Activated B cell treated with CpG ODN at 0.5 μM for 24 hours (primary cell): ENCODE measurements around the gene MINDY4. TPM values are rescaled to one million over a fixed set of nuclear protein-coding genes. Genes with fewer than 3 reads are reported as not detected.
A peak's percentile ranks its signal among the peaks of the same experiment; 100 is the strongest.

Experiments
- ATAC-seq: fragments of 200-7000 bp; cut with Tn5 transposase; one replicate; pipeline ENCODE4 v1.10.0; 2021; ENCODE audit warnings: low read depth, mild to moderate bottlenecking, moderate library complexity
- CTCF ChIA-PET: fragments of 350-600 bp; sonication (Branson Sonifier 250); formaldehyde crosslinking; loops from one replicate; lab custom pipeline; 2021; ENCODE audit warnings: antibody characterized with exemption; lab: Charles Lee
- POLR2A ChIA-PET: fragments of 350-600 bp; sonication (Branson Sonifier 250); formaldehyde crosslinking; loops from one replicate; lab custom pipeline; 2021; ENCODE audit warnings: antibody characterized with exemption; lab: Charles Lee
- DNase-seq: peaks from one replicate; pipeline ENCODE4 v3.0.0; 2022
- H3K27ac Mint-ChIP-seq: one replicate; pipeline ENCODE4 v1.8.0; 2020; ENCODE audit warnings: mixed read lengths
- H3K27me3 Mint-ChIP-seq: one replicate; pipeline ENCODE4 v1.8.0; 2021; ENCODE audit warnings: mixed read lengths
- H3K36me3 Mint-ChIP-seq: one replicate; pipeline ENCODE4 v1.8.0; 2021; ENCODE audit warnings: low read depth, mixed read lengths
- H3K4me1 Mint-ChIP-seq: one replicate; pipeline ENCODE4 v1.8.0; 2021; ENCODE audit warnings: mixed read lengths
- H3K4me3 Mint-ChIP-seq: one replicate; pipeline ENCODE4 v1.8.0; 2020; ENCODE audit warnings: mild to moderate bottlenecking, mixed read lengths
- H3K9me3 Mint-ChIP-seq: one replicate; pipeline ENCODE4 v1.8.0; 2020; ENCODE audit warnings: mixed read lengths
- intact Hi-C: fragments of 100-400 bp; cut with micrococcal nuclease; formaldehyde crosslinking; loops from one replicate; pipeline ENCODE4 v1.15.1; 2024
- total RNA-seq: library from RNA; stranded (reverse); gene quantifications from 2 replicates; pipeline ENCODE4 v1.2.3, GENCODE V29; 2022
- TF ChIP-seq, protein P1 (sequence below): fragments of 200-600 bp; IDR thresholded peaks from one replicate; pipeline ENCODE4 v1.8.0; 2022; ENCODE audit warnings: antibody characterized with exemption, mild to moderate bottlenecking

Gene MINDY4
- total RNA-seq, 1 donor from 2014 or later = 1.2 TPM

DNA sequence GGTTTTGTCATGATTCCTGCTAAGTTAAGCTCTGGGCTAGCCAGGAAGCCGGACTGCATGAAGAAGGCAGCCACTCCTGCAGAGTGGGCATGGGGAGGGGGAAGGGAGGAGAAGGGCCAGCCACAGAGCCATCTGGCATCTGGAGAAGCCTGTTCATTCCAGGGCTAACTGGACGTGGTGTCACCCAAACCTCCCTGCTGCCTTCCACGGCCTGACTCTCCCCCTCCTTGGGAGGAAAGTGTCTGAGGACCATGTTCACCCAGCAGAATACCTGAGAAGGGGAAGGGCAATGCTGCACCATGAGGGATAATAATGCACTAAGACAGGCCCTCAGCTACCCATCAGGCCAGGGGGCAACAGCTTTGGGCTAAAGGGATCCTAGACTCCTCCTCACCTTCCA, 155.8 kb downstream of the MINDY4 start:
- ATAC-seq (no peak), DNase-seq (peak; percentile 6)
- CTCF ChIA-PET = no interaction called here
- TF ChIP-seq, protein P1, sequence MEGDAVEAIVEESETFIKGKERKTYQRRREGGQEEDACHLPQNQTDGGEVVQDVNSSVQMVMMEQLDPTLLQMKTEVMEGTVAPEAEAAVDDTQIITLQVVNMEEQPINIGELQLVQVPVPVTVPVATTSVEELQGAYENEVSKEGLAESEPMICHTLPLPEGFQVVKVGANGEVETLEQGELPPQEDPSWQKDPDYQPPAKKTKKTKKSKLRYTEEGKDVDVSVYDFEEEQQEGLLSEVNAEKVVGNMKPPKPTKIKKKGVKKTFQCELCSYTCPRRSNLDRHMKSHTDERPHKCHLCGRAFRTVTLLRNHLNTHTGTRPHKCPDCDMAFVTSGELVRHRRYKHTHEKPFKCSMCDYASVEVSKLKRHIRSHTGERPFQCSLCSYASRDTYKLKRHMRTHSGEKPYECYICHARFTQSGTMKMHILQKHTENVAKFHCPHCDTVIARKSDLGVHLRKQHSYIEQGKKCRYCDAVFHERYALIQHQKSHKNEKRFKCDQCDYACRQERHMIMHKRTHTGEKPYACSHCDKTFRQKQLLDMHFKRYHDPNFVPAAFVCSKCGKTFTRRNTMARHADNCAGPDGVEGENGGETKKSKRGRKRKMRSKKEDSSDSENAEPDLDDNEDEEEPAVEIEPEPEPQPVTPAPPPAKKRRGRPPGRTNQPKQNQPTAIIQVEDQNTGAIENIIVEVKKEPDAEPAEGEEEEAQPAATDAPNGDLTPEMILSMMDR = no peak
- Mint-ChIP-seq H3K9me3 (no peaks in the 10 kb centered on the region), H3K27ac (no peak overlapping the region), H3K36me3 (no peaks in the 10 kb centered on the region), H3K27me3 (peaks cover 2% of the 10 kb centered on the region), H3K4me1 (no peaks in the 10 kb centered on the region), H3K4me3 (no peak overlapping the region)
- intact Hi-C loops = no loop called here
- POLR2A ChIA-PET = no interaction called here

DNA sequence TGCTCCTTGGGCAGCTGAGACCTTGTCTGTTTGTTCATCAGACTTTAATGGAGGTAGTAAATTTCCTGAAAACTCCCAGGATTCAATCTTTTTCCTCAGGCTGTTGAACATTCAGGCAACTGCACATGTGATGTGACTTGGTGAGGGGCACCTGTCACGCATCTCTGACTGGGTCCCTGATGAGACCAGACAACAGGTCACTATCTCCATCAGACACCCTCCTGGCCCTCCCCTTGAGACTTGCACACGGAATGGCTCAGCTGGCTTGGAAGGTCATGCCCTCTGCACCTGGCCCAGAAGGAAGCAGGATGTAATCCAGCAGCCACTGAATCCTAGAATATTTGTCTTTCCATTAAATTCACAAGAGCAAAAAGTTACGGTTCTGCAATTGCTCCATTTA, 156.3 kb downstream of the MINDY4 start:
- POLR2A ChIA-PET = no interaction called here
- no peak overlapping the region for H3K4me3 Mint-ChIP-seq

DNA sequence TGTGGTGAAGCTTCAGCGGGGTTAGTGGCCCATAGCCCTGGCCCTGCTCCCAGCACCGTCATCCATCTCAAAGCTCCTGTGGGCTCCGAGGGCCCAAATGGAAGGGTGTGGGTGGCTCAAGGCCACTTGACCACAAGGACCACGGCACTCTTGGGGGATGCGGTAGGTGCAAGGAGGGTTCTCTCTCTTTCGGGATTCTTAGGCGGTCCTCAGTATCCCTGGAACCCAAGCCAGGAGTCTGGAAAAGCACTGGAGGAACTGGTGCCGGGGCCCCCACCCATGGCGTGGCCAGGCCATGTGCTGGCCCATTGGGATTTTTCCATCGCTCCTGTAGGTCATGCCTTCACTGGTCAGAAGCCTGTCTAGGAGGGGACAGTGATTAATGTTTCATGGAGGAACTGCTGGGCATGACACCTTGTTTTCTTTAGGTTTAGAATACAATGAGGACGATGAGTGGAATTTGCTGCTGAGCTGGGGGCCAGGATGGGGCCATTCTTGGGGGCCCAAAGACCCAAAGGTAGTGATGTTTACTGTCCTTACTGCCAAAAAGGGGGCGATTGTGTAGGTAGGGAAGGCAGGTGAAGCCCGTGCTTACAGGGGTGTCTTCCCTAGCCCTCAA, 157.1 kb downstream of the MINDY4 start:
- TF ChIP-seq, protein P1 = no peak
- ChIA-PET CTCF (interaction anchor here (0.6 to 1.3 kb wide), 2 partner anchors 10 to 54 kb away, joined by 3 to 6 read pairs; no protein-coding TSS in a partner anchor), POLR2A (no interaction called here)
- Mint-ChIP-seq H3K9me3 (no peaks in the 10 kb centered on the region), H3K4me3 (no peak overlapping the region), H3K27ac (no peak overlapping the region), H3K36me3 (no peaks in the 10 kb centered on the region), H3K27me3 (peaks cover 2% of the 10 kb centered on the region), H3K4me1 (no peaks in the 10 kb centered on the region)
- intact Hi-C loops = no loop called here
- no peak for ATAC-seq
- DNase-seq = peak; percentile 4

More for the DNA sequence above, 156.3 kb downstream of the MINDY4 start:
- TF ChIP-seq, protein P1 = no peak
- Mint-ChIP-seq H3K4me1 (no peaks in the 10 kb centered on the region), H3K27me3 (peaks cover 2% of the 10 kb centered on the region), H3K27ac (no peak overlapping the region), H3K36me3 (no peaks in the 10 kb centered on the region), H3K9me3 (no peaks in the 10 kb centered on the region)
- CTCF ChIA-PET = no interaction called here
- DNase-seq = no peak
- intact Hi-C loops = no loop called here
- no peak for ATAC-seq

DNA sequence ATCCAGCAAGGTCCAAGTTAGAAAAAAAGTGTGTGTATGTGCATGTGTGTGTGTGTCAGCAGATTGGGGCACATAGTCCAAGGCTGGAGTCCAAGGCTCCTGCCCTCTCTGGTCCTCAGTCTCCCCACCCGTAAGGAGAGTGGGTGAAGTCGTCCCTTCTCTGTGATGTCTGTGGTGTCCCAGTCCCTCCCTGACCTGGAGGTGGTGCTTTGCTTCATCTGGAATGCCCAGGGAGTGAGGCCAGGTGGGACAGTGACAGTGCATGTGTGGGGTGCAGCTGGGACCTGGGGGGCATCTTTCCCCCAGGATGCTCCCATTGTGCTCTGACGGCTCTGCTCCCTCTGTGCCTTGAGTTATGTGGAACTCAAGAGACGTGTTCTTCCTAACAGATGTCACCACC, 158.5 kb downstream of the MINDY4 start:
- Mint-ChIP-seq H3K4me1 (no peaks in the 10 kb centered on the region), H3K4me3 (no peak overlapping the region), H3K27me3 (peaks cover 2% of the 10 kb centered on the region), H3K9me3 (no peaks in the 10 kb centered on the region), H3K36me3 (no peaks in the 10 kb centered on the region), H3K27ac (no peak overlapping the region)
- POLR2A ChIA-PET = no interaction called here
- TF ChIP-seq, protein P1 = no peak
- CTCF ChIA-PET = interaction anchor here (0.7 kb wide), 1 partner anchor 9 kb away, joined by 3 read pairs; no protein-coding TSS in a partner anchor
- DNase-seq = no peak
- ATAC-seq = no peak
- intact Hi-C loops = no loop called here

DNA sequence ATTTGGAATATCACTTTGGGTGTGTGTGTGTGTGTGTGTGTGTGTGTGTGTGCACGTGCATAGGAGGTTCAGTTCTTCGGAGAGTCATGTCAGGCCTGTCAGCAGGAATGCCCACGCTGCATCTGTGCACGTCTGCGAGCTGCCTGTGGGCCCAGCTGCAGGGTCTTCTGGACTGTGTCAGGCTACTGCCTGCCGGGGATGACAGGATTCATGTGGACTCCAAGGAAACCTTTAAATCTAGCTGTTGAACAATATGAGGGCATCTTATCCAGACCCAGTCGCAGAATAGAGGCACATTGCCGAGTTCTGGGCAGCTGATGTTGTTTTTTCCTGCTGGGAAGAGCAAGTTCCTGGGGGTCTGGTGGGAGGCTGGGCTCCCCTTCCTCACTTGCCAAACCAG, 159.4 kb downstream of the MINDY4 start:
- H3K4me1 Mint-ChIP-seq = no peaks in the 10 kb centered on the region
- H3K9me3 Mint-ChIP-seq = no peaks in the 10 kb centered on the region
- H3K36me3 Mint-ChIP-seq = no peaks in the 10 kb centered on the region
- DNase-seq (no peak), ATAC-seq (no peak)
- TF ChIP-seq, protein P1 = no peak
- POLR2A ChIA-PET = no interaction called here
- H3K27me3 Mint-ChIP-seq = peaks cover 2% of the 10 kb centered on the region
- H3K27ac Mint-ChIP-seq = no peak overlapping the region
- CTCF ChIA-PET = interaction anchor here (0.7 kb wide), 2 partner anchors 8 to 9 kb away, joined by 3 read pairs; no protein-coding TSS in a partner anchor
- intact Hi-C loops = no loop called here
- H3K4me3 Mint-ChIP-seq = no peak overlapping the region
